Occipital lobe (tissue), 2 donors: Measurements from ENCODE around the gene ZNF135. TPM values are rescaled to one million over a fixed set of nuclear protein-coding genes. Genes with fewer than 3 reads are reported as not detected.

Experiments used
- DNase-seq: peaks from one replicate; lab custom pipeline; 2025; lab: John Stamatoyannopoulos, UW
- total RNA-seq: library from RNA; depleted of rRNA; stranded (reverse); fragments of >200 nt; gene quantifications from one replicate; pipeline ENCODE4 v1.2.3, GENCODE V29; 2014

Gene ZNF135
- 13.4 TPM for total RNA-seq

- peak; percentile 81 for DNase-seq
These were observed at the start of gene ZNF135 for GRCh38 chr19:58059003-58059670. Gene ZNF135, plus strand, starts transcription at chr19:58059282. Its CDS starts 721 bp downstream, at chr19:58060003.

DNA sequence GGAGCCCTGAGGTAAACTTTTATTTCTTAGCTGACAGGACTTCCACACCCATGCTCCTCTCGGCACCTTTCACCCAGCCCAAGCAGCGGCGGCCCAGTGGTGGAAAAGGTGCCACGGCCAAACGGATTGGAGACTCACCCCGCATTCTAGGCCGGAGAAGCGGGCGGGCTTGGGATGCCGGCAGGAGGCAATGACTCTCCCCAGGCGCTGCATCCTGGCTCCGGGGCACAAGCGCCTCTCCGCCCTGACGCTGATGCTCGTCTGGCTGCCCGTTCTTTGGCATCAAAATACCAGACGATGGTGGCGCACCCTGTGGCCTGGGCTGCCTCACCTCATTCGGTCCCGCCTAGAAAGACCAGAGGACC, 49.8 kb upstream of the ZNF135 start:
- no peak for DNase-seq

- peak; percentile 91 for DNase-seq
These were observed 49.3 kb upstream of the ZNF135 start for GRCh38 chr19:58009666-58010301.

DNA sequence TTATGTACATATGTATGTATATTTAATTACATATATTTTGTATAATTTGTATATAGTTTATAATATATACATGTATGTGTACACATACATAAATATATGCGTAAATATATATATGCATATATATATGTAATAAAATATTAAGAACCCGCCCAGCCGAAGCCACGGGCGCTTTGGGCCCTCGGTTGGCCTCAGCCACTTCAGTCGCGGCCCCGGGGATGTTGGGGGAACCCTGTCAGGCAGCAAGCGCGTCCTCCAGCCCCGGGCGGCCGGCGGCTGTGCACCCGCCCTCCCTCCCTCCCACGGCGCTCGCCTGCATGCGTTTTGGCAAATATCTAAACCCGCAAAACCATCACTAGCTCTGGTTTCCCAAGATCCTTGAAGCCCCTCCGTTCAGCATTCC, 48.6 kb upstream of the ZNF135 start:
- no peak for DNase-seq

DNA sequence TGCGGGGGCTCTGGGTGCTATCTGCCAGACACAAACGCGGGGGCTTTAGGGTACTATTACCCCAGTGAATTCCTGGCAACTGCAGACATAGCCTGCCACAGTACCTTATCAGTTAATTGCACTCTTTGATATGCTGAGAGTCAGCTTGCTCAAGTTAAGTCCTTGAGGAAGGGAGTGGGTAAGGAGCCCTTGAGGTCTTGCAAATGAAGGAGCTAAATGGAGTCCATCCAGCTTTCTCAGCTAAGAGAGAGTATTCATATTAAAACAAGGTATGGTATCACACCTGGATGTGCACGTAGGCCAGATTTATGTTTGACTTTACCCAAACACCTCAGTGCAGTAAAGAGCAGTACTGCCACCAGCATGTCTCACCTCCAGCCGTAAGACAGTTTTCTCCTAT, 44.9 kb upstream of the ZNF135 start:
- no peak for DNase-seq

DNA sequence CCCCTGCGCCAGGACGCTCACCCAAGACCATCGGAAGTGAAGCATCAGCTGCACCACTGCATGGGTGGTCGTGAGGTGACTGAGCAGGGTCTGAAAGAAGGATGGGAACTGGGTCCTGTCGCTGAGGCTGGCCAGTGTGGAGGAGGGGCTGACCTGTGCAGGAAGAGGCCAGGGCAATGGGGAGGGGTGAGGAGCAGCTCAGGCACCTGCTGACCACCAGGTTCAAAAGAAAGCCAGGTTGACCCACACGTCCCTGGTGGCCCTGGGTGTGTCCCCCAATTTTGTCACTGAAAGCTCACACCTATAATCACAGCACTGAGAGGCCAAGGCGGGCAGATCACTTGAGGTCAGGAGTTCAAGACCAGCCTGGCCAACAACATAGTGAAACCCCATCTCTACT, 39.0 kb upstream of the ZNF135 start:
- no peak for DNase-seq

- DNase-seq, result no peak
These were observed 37.4 kb upstream of the ZNF135 start for GRCh38 chr19:58021541-58022282.

- DNase-seq, result no peak
These were observed 36.8 kb upstream of the ZNF135 start for GRCh38 chr19:58022283-58022660.

DNA sequence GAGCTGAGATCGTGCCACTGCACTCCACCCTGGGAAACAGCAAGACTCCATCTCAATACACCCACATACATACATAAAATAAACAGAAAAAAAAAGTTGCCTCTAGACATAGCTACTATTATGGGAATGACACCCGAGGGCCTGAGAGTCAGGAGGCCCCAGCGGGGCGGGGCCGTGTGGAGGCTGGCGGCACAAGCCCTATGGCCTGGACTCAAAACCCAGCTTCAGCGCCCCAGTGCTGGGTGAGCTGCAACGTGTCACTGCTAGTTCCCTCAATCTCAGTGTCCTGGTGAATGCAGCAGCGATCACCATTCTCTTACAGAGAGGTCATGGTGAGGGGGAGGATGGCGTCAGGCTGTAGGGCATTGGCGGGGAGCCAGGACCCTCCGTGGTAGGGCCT, 34.4 kb upstream of the ZNF135 start:
- no peak for DNase-seq

DNA sequence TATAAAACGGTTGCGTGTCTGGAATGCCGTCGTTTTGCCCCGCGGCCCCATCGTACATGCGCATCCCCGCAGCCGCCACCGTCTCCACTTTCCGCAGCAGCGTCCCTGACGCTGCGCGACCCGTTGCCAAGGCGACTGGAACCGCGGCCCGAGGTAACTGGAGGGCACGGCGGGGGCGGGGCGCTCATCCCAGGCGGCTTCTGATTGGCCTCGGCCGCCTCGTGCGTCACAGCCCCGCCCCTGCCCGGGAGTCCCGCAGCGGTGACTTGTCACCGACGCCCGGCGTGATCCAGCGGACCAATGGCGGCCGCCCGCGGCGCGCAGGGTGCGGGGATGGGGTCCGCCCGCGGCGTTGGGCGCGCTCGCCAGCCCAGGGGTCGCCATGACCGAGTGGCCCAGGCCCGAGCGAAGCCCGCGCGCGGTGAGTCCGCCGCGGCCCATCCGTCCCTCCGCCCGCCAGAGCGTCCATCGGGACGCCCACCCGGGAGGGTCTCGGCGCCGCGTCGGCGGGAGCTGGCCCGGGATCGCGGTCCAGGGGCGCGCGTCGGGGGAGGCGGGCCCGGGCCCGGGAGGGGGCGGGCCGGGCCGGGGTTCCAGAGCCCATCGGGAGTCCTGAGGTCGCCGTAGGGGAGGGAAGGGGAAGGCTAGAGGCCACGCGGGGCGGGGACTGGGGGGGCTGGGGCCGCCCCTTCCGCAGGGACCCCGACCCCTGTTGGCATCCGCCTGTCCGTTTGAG, 25.2 kb upstream of the ZNF135 start, which contains the start of gene ZSCAN1:
TSS of gene ZSCAN1 (plus strand) at position 285 of the 736 bp plus-strand sequence. CDS start 3,812 bp downstream, outside the sequence.
- DNase-seq, result peak; percentile 90

- no peak for DNase-seq
These were observed 24.6 kb upstream of the ZNF135 start for GRCh38 chr19:58034477-58034793.

DNA sequence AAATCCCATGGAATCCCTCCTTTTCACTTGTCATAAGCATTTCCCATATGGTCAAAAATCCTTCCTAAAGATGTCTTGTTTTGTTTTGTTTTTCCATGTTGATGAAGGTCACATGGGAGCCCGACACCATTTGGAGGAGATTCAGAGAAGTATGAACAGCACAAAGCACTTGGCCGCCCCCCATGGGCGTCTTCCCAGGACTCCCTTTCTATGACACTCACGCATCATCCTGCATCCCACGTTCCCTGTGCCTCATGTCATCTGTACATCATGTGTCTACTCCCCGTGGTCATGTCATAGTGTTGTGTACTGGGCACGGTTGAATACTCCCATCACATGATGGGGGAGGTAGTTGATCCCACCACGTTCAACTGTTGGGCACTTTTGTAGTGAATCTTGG, 23.2 kb upstream of the ZNF135 start:
- DNase-seq, result no peak

DNA sequence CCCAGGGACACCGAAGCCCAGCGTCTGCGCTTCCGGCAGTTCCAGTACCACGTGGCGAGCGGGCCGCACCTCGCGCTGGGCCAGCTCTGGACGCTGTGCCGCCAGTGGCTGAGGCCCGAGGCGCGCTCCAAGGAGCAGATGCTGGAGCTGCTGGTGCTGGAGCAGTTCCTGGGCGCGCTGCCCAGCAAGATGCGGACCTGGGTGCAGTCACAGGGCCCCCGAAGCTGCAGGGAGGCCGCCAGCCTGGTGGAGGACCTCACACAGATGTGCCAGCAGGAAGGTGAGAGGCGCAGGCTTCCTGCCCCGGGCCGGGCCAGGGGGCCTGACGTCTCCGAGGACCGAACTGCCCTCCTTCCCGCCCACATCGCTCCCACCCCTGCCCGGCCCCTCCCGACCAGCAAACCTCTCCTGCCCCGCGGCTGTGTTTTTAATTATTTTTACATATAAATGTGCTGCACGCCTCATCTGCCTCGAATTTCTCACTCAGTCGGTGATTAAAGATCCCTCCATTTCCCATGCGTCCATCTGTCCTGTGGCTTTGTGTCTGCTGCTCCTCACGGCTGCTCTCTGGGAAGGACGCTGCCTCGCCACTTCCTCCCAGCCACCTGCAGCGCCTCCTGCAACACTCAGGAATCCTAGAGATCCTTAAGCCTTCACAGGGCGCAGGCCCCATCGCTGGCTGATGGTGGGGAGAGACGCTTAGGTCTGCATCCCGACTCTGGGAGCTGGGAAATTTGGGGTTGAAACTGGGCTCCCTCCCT, 21.0 kb upstream of the ZNF135 start:
- no peak for DNase-seq

GRCh38 chr19:58038688-58039204, 20.3 kb upstream of the ZNF135 start:
- no peak for DNase-seq

GRCh38 chr19:58040751-58041525, 18.1 kb upstream of the ZNF135 start:
- no peak for DNase-seq

DNA sequence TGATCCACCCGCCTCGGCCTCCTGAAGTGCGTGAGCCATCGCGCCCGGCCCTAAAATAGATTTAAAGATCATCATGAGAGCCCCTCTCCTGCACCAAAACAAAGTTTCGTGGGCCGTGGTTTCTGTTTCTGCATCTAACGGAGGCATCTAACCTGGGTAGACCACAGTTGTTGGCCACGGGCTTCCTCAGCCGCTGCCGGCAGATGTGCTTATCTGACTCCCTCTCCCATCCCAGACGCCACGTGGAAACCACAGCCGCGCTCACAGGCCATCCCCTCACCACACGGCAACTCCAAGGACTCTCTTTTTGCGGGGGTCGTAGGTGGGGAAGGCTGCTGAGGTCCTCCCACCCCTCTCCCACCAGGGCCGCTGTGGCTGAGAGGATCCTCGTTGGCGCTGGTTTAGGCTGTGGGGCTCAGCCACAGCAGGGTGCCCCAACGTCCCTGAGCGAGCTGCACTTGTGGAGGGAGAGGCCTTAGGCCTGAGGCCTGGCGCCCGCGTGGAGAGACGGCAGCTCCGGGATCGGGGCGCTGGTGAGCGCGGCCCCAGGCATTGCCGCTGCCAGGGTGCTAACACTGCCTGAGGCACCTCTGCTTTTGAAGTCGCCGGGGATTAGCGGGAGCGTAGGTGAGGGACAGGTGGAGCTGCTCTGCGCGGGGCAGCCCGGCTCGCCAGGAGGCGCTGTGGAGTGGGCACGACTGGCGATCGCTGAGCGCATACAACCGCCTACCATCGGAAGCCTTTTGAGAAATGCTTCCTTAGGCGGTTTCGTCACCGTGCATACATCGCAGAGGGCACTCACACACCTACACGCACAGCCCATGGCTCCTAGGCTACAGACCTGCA, 16.4 kb upstream of the ZNF135 start:
- no peak for DNase-seq

DNA sequence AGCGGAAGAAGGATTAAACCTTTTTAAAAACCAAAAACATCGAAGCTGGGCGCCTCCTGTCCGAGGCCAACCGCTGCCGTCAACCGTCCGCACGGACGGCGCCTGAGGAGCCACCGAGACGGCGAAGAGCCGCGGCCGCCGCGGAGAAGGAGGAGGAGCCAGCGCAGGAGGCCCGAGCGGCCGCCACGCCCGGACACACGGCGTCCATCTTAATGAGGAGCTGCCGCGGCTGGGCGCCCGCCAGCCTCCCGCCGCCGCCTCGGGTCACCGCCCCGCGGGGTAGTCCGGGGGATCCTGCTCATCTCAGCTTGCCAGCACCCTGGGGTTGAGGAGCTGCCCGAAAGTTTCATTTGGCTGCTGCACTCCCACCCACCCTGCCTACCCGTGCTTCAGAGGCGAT, 14.7 kb upstream of the ZNF135 start:
- no peak for DNase-seq

GRCh38 chr19:58044886-58045285, 14.2 kb upstream of the ZNF135 start:
- DNase-seq, result no peak

- DNase-seq, result no peak
These were observed 13.6 kb upstream of the ZNF135 start for GRCh38 chr19:58045411-58046050.
